ENCODE results near the gene PRKAA1. TPM values are rescaled to one million over a fixed set of nuclear protein-coding genes. Genes with fewer than 3 reads are reported as not detected.
A peak's percentile ranks its signal among the peaks of the same experiment; 100 is the strongest.
"Not testable (repeated sequence)": the region's sequence is repeated elsewhere in the genome, so short reads cannot be mapped to it uniquely, and the experiment has no call there.

The PRKAA1 gene
- total and polyA plus RNA-seq, 5 experiments from 2014 or later: 33.8 to 115 (median 36.8) TPM

DNA sequence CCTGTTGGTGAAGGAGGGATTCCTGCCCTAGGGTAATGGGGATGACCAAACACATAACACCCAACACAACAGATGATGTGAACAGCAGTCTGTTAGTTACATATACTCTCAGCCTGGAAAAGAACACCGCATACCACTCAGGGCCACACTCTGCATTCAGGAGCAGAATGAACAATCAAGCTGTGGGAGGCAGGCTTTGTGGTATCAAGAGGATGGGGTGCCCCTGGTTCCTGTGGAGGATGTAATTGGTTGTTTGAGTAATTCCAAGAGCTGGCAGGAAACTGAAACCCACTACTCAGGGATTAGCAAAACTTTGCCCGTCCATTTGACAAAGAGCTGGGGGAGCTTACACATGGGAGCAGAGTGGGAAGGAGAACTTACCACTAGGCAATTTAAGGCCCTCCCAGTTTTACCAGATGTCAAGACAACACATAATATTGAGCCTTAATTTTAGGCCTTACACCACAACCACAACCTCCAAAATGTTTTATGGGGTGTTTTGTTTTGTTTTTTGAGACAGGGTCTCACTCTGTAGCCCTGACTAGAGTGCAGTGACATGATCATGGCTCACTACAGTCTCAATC, 15.6 kb upstream of the PRKAA1 start:
- no peaks in the 10 kb centered on the region for H3K9me3 Mint-ChIP-seq
- H3K4me3 Mint-ChIP-seq: no peak overlapping the region
- POLR2A ChIA-PET: no interaction called here
- no peak for ATAC-seq
- no peaks in the 10 kb centered on the region for H3K4me1 Mint-ChIP-seq
- H3K27me3 Mint-ChIP-seq: no peaks in the 10 kb centered on the region
- no peak overlapping the region for H3K27ac Mint-ChIP-seq
- no peak for DNase-seq
- peaks cover 0 to under 1% (median 0%) of the 10 kb centered on the region in 3 donors for H3K36me3 Mint-ChIP-seq

DNA sequence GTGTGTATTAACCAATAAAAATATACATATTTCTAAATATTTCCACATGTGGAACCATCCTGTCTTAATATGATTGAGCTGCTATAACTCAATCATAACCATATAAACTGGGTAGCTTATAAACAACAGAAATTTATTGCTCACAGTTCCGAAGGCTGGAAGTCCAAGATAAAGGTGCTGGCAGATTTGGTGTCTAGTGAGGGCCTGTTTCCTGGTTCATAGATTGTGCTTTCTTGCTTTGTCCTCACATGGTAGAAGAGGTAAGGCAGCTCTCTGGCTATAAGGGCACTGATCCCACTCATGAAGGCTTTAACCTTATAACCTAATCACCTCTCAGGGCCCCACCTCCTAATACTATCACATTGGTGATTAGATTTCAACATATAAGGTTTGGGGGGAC, 14.0 kb upstream of the PRKAA1 start:
- Mint-ChIP-seq H3K4me3 (no peak overlapping the region), H3K36me3 (no peaks in the 10 kb centered on the region), H3K27me3 (no peaks in the 10 kb centered on the region), H3K9me3 (no peaks in the 10 kb centered on the region), H3K27ac (no peak overlapping the region), H3K4me1 (peaks cover 2 to 9% (median 6%) of the 10 kb centered on the region in 4 donors)
- DNase-seq: no peak
- POLR2A ChIA-PET: no interaction called here
- no peak for ATAC-seq

DNA sequence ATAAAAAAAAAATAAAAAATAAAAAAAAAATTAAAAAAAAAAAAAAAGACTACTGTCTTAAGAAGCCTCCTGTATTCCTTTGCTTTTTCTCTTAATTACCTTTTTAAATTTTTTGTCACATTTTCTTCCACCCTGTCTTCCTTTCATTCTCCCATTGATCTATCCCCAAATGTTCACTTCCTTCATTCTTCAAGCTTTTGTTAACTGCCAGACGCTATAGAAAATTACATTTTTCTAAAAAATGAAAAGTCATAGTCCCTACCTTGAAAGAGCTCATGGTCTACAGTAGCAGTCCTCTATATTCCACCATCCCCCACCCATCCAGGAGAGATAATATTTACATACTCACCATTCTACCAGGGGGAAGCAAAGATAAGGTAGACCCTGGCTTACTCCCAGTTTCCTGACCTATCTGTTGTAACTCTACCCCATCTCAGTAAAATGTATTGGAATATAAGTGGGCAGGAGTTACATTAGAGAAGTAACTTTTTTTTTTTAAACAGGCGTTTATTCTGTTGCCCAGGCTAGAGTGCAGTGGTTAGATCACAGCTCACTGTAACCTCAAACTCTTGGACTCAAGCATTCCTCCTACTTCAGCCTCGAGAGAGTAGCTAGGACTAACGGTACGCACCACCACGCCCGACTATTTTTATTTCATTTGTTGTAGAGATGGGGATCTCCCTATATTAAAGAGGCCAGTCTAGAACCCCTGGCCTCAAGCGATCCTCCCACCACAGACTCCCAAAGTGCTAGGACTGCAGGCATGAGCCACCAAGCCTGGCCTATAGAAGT, 3.8 kb upstream of the PRKAA1 start:
- Mint-ChIP-seq H3K36me3 (no peaks in the 10 kb centered on the region), H3K27ac (peak overlapping the region in 1 of 10 donors; percentile 66), H3K4me3 (peak overlapping the region in 2 of 10 donors; percentile 1 to 3), H3K27me3 (peaks cover 0 to 2% (median 0%) of the 10 kb centered on the region in 5 donors), H3K4me1 (peaks cover 1 to 18% (median 9%) of the 10 kb centered on the region in 4 donors), H3K9me3 (no peaks in the 10 kb centered on the region)
- DNase-seq (no peak), ATAC-seq (no peak)
- POLR2A ChIA-PET: no interaction called here

DNA sequence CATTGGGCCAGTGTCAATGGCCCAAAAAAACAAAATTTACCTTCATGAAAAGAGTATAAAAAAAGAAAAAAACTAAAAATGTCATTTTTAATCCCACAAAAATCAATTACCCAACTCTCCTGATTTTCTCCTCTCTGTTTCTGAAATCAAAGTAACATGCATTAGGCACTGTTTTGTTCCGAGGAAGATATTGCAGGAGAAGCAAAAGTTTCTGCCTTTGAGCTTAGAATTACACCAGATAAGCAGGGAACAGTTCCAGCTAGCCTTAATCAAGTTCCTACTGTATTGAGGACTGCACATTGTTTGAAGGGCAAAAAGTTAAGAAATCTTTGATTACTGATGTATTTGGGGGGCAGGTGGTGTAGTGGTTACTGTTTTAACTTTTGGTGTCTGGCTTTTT, 1.1 kb upstream of the PRKAA1 start:
- Mint-ChIP-seq H3K27ac (peak overlapping the region in 8 of 10 donors; percentile 9 to 97 (median 64)), H3K4me1 (peaks cover 8 to 42% (median 34%) of the 10 kb centered on the region in 4 donors), H3K27me3 (no peaks in the 10 kb centered on the region), H3K4me3 (peak overlapping the region in 9 of 10 donors; percentile 86 to 96 (median 94)), H3K36me3 (peaks cover 0 to 6% (median 4%) of the 10 kb centered on the region in 3 donors), H3K9me3 (no peaks in the 10 kb centered on the region)
- POLR2A ChIA-PET: interaction anchor here (2.0 kb wide), 1 partner anchor 35 kb away, joined by 21 read pairs; the partner anchor contains the start of gene RPL37
- DNase-seq: peak in 1 of 10 donors; percentile 11
- ATAC-seq: no peak

DNA sequence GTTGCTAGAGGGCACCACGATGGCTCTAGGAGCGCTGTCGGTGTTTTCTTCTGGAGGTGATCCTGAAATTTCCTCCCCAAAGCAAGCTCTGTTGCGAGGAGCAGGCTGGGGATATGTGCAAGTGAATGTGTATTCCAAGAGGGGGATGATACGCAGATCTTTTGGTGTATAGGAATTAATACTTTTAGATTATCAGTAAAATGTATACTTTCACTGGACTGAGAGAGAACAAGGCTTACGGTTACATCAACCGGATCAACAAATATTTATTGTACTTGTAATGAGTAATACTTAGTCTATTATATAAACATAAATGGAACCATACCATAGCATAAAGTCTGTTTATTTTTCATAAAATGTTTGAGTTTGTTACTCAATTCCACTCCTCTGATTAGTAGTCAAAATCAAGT, 632 bp upstream of the PRKAA1 start:
- Mint-ChIP-seq H3K27me3 (no peaks in the 10 kb centered on the region), H3K9me3 (no peaks in the 10 kb centered on the region), H3K4me3 (peak overlapping the region; percentile 86 to 96 (median 94)), H3K36me3 (peaks cover 0 to 9% (median 4%) of the 10 kb centered on the region in 3 donors), H3K27ac (peak overlapping the region; percentile 86 to 97 (median 96)), H3K4me1 (peaks cover 11 to 46% (median 38%) of the 10 kb centered on the region in 4 donors)
- POLR2A ChIA-PET: interaction anchor here (1.8 to 2.0 kb wide), 2 partner anchors 35 to 44 kb away, joined by 7 to 21 read pairs; partner anchors contain the start of genes RPL37 and TTC33
- no peak for DNase-seq
- no peak for ATAC-seq

DNA sequence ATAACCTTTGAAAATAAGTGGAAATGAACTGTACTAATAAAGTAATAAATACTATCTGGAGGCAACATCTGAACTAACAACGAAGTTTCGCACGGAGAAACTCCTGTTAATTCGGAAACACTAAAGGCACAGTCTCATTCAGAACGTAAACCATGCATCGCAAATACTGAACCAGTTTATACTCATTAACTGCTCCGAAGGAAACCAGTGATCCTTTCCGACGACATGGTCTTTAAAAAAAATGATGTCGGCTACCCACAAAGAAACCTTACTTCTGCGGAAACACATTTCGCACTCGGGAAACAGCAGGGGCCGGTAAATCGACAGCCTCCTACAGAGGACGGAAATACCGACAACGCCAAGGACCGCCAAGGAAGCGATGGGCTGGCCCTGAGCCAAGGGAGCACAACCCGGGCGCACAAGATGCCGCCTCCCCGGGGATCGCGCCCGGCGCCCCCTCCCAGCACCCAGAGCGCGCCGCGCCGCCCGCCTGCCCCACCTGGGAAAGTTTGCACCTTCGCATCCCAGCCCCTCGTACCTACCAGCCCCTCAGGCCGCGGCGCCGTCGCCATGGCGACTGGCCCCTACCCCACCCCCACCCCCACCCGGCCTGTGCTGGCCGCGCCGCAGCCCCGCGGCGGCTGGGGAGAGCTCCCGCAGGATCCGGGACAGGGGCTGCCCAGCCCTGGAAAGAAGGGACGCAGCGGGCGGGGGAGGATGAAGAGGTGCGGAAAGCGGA, 732 bp downstream of the PRKAA1 start:
- POLR2A ChIA-PET: interaction anchor here (1.8 to 2.0 kb wide), 2 partner anchors 37 to 42 kb away, joined by 7 to 21 read pairs; partner anchors contain the start of genes RPL37 and TTC33
- ATAC-seq (peak; percentile 44 to 46), DNase-seq (peak; percentile 64 to 87 (median 74))
- H3K4me1 Mint-ChIP-seq: peaks cover 15 to 55% (median 46%) of the 10 kb centered on the region in 4 donors
- H3K4me3 Mint-ChIP-seq: peak overlapping the region; percentile 81 to 96 (median 92)
- H3K27me3 Mint-ChIP-seq: no peaks in the 10 kb centered on the region
- peaks cover 0 to 13% (median 4%) of the 10 kb centered on the region in 3 donors for H3K36me3 Mint-ChIP-seq
- H3K9me3 Mint-ChIP-seq: no peaks in the 10 kb centered on the region
- H3K27ac Mint-ChIP-seq: peak overlapping the region; percentile 86 to 97 (median 96)

DNA sequence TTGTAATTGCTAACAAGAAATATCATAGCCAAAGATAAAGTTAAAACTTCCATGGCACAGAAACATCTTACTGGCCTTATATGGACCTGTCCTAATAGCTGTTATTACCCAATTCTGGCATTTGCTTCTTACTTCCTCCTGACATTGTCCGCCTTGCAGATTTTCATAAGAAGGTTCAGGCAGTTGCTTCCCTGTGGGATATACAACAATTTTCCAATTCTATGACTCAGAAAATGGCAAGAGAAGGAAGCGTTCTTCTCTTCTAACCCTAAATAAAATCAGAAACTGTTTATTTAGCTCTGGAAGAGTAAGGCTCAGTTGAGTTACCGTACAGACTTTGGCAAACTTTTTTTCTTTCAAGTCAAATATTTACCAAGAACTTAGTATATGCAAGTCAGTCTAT, 1.7 kb downstream of the PRKAA1 start:
- peak overlapping the region; percentile 40 to 96 (median 92) for H3K4me3 Mint-ChIP-seq
- peak overlapping the region in 7 of 10 donors; percentile 72 to 96 (median 81) for H3K27ac Mint-ChIP-seq
- peaks cover 15 to 62% (median 48%) of the 10 kb centered on the region in 4 donors for H3K4me1 Mint-ChIP-seq
- no peaks in the 10 kb centered on the region for H3K9me3 Mint-ChIP-seq
- DNase-seq: no peak
- peaks cover 0 to 13% (median 4%) of the 10 kb centered on the region in 3 donors for H3K36me3 Mint-ChIP-seq
- ATAC-seq: no peak
- POLR2A ChIA-PET: interaction anchor here (0.6 kb wide), 1 partner anchor 39 kb away, joined by 4 read pairs; the partner anchor contains the start of gene RPL37
- H3K27me3 Mint-ChIP-seq: no peaks in the 10 kb centered on the region

DNA sequence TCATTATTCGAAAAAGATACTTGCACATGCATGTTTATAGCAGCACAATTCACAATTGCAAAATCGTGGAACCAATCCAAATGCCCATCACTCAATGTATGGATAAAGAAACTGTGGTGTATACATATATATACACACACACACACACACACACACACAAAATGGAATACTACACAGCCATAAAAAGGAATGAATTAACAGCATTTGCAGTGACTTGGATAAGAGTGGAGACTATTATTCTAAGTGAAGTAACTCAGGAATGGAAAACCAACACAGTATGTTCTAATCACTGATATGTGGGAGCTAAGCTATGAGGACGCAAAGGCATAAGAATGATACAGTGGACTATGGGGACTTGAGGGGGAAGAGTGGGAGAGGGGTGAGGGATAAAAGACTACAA, 3.3 kb downstream of the PRKAA1 start:
- Mint-ChIP-seq H3K36me3 (peaks cover 0 to 16% (median 4%) of the 10 kb centered on the region in 3 donors), H3K4me1 (peaks cover 21 to 78% (median 61%) of the 10 kb centered on the region in 4 donors), H3K4me3 (peak overlapping the region in 1 of 10 donors; percentile 1), H3K27ac (peak overlapping the region in 1 of 10 donors; percentile 47)
- H3K9me3 Mint-ChIP-seq, H3K27me3 Mint-ChIP-seq, DNase-seq, POLR2A ChIA-PET, ATAC-seq: not testable (repeated sequence)

DNA sequence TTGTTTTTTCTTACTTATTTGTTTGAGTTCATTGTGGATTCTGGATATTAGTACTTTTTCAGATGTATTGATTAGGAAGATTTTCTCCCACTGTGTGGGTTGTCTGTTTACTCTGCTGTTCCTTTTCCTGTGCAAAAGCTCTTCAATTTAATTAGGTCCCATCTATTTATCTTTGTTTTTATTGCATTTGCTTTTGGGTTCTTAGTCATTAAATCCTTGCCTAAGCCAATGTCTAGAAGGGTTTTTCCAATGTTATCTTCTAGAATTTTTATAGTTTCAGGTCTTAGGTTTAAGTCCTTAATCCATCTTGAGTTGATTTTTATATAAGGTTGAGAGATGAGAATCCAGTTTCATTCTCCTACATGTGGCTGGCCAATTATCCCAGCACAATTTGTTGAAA, 3.8 kb downstream of the PRKAA1 start:
- peaks cover 22 to 79% (median 64%) of the 10 kb centered on the region in 4 donors for H3K4me1 Mint-ChIP-seq
- H3K36me3 Mint-ChIP-seq: peaks cover 0 to 17% (median 4%) of the 10 kb centered on the region in 3 donors
- POLR2A ChIA-PET, H3K27me3 Mint-ChIP-seq, ATAC-seq, H3K9me3 Mint-ChIP-seq, DNase-seq, H3K27ac Mint-ChIP-seq: not testable (repeated sequence)
- peak overlapping the region in 1 of 10 donors; percentile 26 for H3K4me3 Mint-ChIP-seq

DNA sequence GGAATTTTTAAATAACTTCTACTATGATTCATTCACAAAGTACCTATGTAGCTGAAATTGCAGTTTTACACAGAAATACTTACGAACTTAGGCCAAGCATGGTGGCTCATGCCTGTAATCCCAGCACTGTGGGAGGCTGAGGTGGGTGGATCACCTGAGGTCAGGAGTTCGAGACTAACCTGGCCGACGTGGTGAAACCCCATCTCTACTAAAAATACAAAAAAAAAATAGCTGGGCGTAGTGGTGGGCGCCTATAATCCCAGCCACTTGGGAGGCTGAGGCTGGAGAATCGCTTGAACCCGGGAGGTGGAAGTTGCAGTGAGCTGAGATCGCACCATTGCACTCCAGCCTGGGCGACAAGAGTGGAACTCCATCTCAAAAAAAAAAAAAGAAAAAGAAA, 5.5 kb downstream of the PRKAA1 start:
- H3K4me3 Mint-ChIP-seq, H3K9me3 Mint-ChIP-seq, H3K27ac Mint-ChIP-seq, DNase-seq, H3K27me3 Mint-ChIP-seq, ATAC-seq: not testable (repeated sequence)
- H3K4me1 Mint-ChIP-seq: peaks cover 25 to 84% (median 76%) of the 10 kb centered on the region in 4 donors
- peaks cover 8 to 32% (median 17%) of the 10 kb centered on the region in 3 donors for H3K36me3 Mint-ChIP-seq
- POLR2A ChIA-PET: interaction anchor here (0.6 kb wide), 1 partner anchor 8 kb away, joined by 3 read pairs; no protein-coding TSS in a partner anchor

DNA sequence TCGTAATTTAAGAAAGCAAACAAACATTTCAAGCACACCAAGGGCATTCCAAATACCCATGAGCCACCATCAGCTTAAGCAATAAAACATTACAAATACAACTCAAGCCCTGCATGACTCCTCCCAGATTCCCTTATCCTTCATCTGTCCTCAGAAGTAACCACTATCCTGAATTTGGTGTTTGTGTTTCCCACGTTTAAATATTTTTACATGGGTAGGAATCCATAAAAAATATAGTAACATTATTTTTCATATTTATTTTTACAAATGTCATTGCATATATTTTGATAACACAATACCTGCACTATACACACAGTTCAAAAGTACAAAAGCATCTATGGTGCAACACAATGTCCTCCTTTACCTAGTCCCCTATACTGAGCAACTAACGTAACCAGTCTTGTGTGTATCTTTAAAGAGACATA, 6.4 kb downstream of the PRKAA1 start:
- ATAC-seq: no peak
- Mint-ChIP-seq H3K9me3 (no peaks in the 10 kb centered on the region), H3K4me1 (peaks cover 27 to 81% (median 75%) of the 10 kb centered on the region in 4 donors), H3K27me3 (no peaks in the 10 kb centered on the region), H3K4me3 (no peak overlapping the region), H3K36me3 (peaks cover 10 to 37% (median 17%) of the 10 kb centered on the region in 3 donors), H3K27ac (no peak overlapping the region)
- POLR2A ChIA-PET: no interaction called here
- no peak for DNase-seq

DNA sequence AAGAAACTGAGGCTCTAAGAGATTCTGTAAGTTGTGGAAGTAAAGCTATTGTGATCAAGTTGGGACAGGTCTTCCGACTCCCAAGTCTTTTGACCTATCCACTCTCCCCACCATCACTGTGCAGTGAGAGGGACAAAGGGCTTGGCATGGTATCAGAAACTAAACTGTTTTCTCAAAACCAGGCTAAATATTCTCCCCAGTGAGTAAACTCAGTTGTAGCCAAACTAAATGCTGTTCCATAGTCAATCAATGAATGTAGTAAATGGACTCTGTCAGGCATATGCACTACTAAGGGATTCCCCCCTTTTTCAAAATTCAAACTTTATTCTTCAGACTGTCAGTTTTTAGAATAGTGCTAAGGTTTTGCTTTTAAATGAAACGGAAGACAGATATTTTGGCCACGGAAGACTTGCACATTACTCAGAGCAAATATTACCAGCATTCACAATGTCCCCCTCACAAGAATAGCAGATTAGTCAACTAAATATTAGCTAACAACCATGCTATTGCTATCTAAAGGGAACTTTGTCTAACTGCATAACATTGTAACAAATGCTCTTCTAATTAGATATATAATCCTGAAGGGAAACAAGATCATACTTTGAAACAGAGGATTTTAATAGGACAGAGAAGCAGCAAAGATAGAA, 7.1 kb downstream of the PRKAA1 start:
- Mint-ChIP-seq H3K27me3 (no peaks in the 10 kb centered on the region), H3K36me3 (peaks cover 10 to 41% (median 19%) of the 10 kb centered on the region in 3 donors), H3K9me3 (no peaks in the 10 kb centered on the region), H3K4me1 (peaks cover 27 to 80% (median 73%) of the 10 kb centered on the region in 4 donors), H3K4me3 (peak overlapping the region in 1 of 10 donors; percentile 14), H3K27ac (peak overlapping the region in 3 of 10 donors; percentile 29 to 61 (median 42))
- DNase-seq (no peak), ATAC-seq (no peak)
- POLR2A ChIA-PET: no interaction called here
